Measurements from ENCODE around the gene COL19A1.

DNA sequence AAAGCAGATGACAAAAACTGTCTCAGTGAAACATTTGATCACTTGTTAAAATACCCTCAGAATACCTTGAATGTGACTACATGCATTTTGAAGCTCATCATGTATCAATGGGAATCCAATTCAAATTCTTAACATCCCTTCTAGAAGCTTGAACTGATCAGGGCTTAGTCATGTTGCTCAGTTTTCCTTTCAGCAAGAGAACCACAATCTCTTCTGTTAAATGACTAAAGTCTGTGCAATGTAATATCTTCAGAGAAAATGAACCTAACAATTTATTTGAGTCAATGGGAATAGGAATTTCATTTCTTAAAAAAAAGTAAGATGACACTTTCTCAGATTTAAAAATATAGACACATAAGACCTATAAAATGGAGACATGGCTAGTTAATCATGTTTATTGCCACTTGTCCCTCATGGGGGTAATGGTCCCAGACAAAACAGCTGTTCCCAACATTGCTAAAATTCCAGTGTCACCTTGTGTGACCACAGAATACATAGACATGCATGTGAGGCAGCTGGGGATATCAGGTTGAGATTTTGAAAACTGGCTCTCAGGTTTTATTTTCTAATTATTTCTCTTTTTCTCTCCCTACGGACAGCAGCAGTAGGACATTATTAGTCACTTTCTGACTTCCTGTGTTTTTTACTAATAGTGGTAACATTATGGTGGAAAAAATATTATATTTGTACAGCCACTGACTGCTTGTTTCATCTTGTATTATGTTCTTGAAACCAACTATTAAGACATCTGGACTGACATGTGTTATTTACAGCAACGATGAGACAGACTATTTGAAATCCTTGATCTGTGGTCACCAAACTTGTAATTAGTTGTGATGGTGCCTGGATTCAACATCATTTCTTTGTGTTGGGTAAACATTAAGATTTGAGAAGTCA is 244.0 kb downstream of the COL19A1 start:
- TF ChIP-seq POLR2AphosphoS5 (IDR thresholded peaks at IDR 0.05; ENCODE audit: borderline replicate concordance, low read depth, low read length) (no peak), EZH2 (IDR thresholded peaks at IDR 0.05) (no peak)
